GM21723 (cell line): Measurements from ENCODE around the gene AKAP1.
"Not testable (repeated sequence)": the region's sequence is repeated elsewhere in the genome, so short reads cannot be mapped to it uniquely, and the experiment has no call there.

Source experiments
- ATAC-seq: cut with Tn5 transposase; IDR thresholded peaks from one replicate; pipeline ENCODE4 v1.9.1; 2021; ENCODE audit warnings: mild to moderate bottlenecking, moderate library complexity; ENCODE audit not compliant: unreplicated experiment

Gene AKAP1

GRCh38 chr17:57073626-57074025 is 11.4 kb upstream of the AKAP1 start:
- no peak for ATAC-seq

DNA sequence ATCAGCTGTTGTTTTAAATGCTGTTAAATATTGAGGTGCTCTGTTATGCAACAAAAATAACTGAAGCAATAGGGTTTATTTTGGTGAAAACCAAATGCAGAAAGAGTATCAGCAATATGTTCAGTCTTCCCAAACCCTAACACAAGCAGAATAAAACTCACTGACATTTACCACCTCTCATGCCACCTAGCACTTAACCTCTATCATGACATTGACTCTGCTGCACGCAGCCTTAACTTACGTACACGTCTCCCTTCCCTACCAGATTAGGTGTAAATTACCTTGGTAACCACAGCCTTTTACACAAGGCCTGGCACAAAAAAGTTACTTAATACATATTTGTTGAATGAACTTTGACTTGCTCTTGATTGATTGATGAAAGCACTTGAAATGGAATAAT is 9.9 kb upstream of the AKAP1 start:
- ATAC-seq, result no peak

DNA sequence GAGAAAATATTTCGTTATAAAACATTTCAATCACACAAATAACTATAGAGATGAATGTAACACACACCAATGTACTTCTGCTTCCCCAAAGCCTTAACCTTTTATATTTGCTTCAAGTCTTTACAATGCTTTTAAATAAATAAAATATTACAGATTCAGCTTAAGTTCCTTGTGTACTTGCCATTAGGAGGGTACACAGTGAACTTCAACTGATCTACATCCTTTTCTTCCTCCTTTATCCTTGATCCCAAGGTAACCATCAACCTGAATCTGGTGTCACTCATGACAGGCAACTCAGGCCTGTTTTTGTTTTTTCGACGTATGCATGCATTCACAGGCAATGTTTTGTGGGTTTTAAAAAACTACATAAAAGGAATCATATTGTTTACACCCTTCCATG is 9.3 kb upstream of the AKAP1 start:
- no peak for ATAC-seq

DNA sequence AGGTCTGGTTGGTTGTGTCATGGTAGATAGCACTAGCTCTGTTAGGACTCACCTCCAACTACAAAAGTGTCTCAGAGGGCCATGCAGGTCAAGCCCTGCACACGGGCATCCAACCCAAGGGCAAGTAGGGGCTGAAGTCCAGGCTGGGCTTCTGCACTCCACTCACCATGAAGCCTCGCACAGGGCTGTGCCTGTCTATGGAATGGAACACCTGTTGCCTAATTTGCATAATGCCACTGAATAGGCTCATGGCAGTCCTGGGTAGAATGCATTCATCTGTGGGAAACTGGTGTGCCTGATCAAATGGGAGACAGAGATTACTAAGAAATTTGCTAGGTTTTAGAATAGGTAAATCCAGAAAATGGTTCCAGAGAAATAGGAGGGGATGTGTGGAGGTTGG is 8.0 kb upstream of the AKAP1 start:
- ATAC-seq, result no peak

- ATAC-seq, result no peak
These were observed 6.8 kb upstream of the AKAP1 start for GRCh38 chr17:57078274-57078673.

GRCh38 chr17:57080718-57081117 is 4.3 kb upstream of the AKAP1 start:
- no peak for ATAC-seq

- no peak for ATAC-seq
These were observed 2.6 kb upstream of the AKAP1 start for GRCh38 chr17:57082441-57082840.

- ATAC-seq, result peak; percentile 21
These were observed 665 bp upstream of the AKAP1 start for GRCh38 chr17:57084361-57084801.

GRCh38 chr17:57085448-57086068 is 512 bp downstream of the AKAP1 start:
- peak; percentile 48 for ATAC-seq

GRCh38 chr17:57086069-57086930 is 1.3 kb downstream of the AKAP1 start:
- peak; percentile 16 for ATAC-seq

DNA sequence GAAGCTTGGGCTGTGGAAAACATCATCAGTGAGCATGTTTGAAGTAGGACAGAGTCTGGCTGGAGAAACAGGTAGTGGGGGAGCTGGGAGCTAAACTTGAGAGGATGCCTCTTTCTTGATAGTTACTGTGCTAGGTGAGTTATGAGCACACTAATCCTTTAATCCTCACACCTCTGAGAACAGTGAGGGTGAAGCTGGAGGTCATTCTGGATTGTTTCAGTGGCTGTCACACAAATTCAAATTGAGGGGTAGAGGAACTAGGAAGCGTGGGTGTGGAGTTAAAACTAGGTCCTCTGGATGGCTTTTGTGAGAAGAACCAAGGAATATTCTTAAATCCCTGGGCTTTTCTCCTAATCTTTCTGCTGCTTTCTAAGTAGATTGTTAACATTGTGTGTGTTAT is 3.3 kb downstream of the AKAP1 start:
- no peak for ATAC-seq

- no peak for ATAC-seq
These were observed 4.3 kb downstream of the AKAP1 start for GRCh38 chr17:57089391-57089790.

GRCh38 chr17:57090560-57091185 is 5.6 kb downstream of the AKAP1 start:
- ATAC-seq, result no peak

- no peak for ATAC-seq
These were observed 6.2 kb downstream of the AKAP1 start for GRCh38 chr17:57091186-57091618.

GRCh38 chr17:57092171-57092570 is 7.1 kb downstream of the AKAP1 start:
- no peak for ATAC-seq

- ATAC-seq, result no peak
These were observed 7.7 kb downstream of the AKAP1 start for GRCh38 chr17:57092779-57093178.

GRCh38 chr17:57096472-57097202 is 11.6 kb downstream of the AKAP1 start:
- ATAC-seq, result no peak

DNA sequence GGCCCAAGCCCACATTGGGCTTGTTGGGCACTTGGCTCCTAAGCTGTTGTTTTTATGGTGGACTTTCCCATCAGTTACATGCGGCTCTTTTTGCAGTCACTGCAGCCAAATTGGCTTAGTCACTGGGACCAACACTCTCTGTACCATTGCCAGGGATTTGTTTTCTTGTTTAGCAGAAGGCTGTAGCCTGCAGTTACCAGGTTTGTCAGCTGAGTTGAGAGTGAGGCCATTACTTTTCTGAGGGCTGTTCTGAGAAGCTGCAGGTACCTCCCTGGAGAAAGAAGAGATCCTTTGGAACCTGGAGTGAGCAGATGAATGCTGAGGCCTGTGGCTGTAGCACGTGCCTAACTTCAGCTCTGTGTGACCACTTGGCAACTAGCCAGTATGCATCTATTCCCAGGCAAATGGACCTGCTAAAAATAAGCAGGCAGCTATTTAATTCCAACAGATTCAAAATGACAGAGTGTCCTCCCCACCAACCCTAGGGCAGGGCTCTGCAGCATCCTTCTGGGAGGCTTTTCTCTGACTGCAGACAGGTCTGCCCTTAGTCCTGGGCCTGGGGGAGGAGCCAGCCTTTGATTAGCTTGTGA is 12.9 kb downstream of the AKAP1 start:
- ATAC-seq, result no peak

- peak; percentile 75 for ATAC-seq
These were observed 14.1 kb downstream of the AKAP1 start for GRCh38 chr17:57099165-57099564.

- ATAC-seq, result no peak
These were observed 17.1 kb downstream of the AKAP1 start for GRCh38 chr17:57102122-57102521.

- ATAC-seq, result not testable (repeated sequence)
These were observed 17.6 kb downstream of the AKAP1 start for GRCh38 chr17:57102660-57103059.
